AG09309 (cell line): ENCODE data around the gene CTXN3.
"Not testable (repeated sequence)": the region's sequence is repeated elsewhere in the genome, so short reads cannot be mapped to it uniquely, and the experiment has no call there.

Experiments used
- DNase-seq: peaks from one replicate; pipeline ENCODE4 v3.0.0-alpha.2; 2010; ENCODE audit warnings: low read depth
- H3K4me3 ChIP-seq: 2 replicates; pipeline ENCODE4 v1.5.1; 2011; ENCODE audit warnings: mild to moderate bottlenecking, low read depth, low read length, moderate library complexity; ENCODE audit not compliant: control insufficient read depth
- TF ChIP-seq, protein P1 (sequence below): IDR thresholded peaks from 2 replicates; pipeline ENCODE4 v1.5.1; 2011; ENCODE audit warnings: mild to moderate bottlenecking, low read depth, low read length, inconsistent platforms; ENCODE audit not compliant: insufficient read depth, control insufficient read depth; ENCODE audit errors: missing control alignments

The CTXN3 gene

DNA sequence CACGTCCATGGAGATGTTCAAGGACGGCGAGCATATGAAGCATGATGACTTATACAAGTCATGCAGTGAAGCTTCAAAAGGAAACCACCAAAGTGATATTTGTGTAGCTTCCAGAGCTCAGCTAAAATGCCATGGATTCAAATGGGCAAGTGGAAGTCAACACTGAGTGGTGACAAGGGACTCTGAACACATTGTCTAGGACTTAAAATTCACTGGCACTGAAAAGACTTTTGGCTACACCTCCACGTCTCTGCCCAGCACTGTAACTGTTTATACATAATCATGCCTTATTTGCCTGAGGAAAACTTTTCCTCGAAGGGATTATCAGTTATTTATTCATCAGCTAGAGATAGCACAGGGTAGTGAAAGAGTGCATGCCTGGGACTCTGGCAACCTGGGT, 15.2 kb downstream of the CTXN3 start:
- no peak for DNase-seq
- no peak overlapping the region for H3K4me3 ChIP-seq
- TF ChIP-seq, protein P1, sequence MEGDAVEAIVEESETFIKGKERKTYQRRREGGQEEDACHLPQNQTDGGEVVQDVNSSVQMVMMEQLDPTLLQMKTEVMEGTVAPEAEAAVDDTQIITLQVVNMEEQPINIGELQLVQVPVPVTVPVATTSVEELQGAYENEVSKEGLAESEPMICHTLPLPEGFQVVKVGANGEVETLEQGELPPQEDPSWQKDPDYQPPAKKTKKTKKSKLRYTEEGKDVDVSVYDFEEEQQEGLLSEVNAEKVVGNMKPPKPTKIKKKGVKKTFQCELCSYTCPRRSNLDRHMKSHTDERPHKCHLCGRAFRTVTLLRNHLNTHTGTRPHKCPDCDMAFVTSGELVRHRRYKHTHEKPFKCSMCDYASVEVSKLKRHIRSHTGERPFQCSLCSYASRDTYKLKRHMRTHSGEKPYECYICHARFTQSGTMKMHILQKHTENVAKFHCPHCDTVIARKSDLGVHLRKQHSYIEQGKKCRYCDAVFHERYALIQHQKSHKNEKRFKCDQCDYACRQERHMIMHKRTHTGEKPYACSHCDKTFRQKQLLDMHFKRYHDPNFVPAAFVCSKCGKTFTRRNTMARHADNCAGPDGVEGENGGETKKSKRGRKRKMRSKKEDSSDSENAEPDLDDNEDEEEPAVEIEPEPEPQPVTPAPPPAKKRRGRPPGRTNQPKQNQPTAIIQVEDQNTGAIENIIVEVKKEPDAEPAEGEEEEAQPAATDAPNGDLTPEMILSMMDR, result no peak

DNA sequence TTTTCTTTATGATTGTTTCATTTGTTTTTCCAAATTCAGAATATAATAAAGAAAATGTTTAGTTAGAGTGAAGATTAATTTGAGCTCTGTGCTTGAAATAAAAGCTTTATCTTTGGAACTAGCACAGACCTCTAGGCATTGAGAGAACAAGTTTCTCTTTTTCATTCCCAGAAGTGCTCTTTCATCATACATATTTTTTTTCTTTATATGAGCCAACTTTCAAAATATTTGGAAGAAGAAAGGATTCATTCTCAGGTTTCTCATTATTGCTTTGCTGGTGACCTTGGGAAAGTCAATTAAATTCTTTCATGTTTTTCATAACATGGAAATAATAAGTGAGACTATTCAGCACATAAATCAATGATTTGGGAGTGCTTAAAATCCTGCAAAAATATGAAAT, 16.8 kb downstream of the CTXN3 start:
- H3K4me3 ChIP-seq, result no peak overlapping the region
- TF ChIP-seq, protein P1, result no peak
- no peak for DNase-seq

DNA sequence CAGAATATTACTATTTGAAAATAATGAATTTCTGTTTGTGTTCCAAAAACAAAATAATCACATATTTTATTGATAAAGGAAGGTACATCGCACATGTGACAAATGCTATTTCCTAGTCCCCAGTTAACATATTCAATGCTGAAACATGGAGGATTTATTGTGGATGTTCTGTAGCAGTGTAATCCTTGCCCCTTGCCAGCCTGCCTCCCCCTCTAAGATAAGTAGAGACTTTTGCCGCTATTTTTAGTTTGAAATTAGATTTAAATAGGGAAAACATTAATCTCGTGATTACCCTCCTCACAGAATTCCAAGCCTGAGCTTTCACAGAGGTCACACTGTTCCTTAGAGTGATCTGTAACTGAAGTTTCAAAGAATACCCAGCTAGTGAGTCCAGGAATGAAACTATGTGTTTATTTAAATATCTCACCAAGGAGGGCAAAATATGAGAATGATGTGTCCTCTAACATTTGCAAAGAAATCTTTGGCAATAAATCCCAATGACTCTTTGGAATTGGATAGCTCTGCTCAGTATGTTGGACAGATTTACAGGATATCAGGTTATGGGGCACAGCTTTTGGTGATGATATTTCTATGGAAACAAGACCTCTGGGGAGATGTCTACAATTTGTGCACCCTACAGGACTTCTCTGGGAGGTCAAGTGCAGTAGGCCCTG, 17.3 kb downstream of the CTXN3 start:
- DNase-seq, result no peak
- H3K4me3 ChIP-seq, result no peak overlapping the region
- TF ChIP-seq, protein P1, result no peak

DNA sequence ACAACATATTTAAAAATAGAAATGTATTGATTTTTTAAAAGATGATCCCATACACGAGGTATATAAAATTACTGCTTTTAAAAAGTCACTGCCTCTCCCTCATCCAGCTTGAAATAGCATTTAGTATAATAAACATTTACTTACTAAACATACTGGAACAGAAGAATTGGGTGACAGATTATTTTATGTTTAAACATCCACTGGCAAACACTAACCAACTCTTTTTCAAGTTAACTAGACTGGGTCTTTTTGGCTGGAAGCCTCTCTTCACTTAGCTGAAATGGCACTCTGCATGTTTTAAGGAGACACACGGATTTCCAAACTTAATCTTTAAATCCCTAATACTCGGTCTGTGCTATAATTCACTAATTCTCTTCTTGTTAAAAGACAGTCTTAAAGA, 19.0 kb downstream of the CTXN3 start:
- no peak for DNase-seq
- TF ChIP-seq, protein P1, result no peak
- H3K4me3 ChIP-seq, result no peak overlapping the region

DNA sequence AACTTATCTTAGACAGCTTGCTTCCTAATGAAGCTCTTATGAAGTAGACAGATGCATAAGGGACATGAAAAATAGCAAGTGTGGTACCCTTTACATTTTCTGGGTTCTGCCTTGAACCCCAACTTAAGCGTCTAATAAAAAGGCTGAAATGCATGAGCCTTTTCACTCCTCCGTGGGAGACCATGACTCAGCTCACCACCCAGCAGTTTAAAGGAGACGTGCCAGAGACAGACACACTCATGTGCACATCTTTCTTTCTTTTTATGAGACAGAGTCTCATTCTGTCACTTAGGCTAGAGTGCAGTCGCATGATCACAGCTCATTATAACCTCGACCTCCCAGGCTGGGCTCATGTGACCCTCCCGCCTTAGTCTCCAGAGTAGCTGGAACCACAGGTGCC, 22.3 kb downstream of the CTXN3 start:
- H3K4me3 ChIP-seq, result no peak overlapping the region
- no peak for DNase-seq
- TF ChIP-seq, protein P1, result no peak

DNA sequence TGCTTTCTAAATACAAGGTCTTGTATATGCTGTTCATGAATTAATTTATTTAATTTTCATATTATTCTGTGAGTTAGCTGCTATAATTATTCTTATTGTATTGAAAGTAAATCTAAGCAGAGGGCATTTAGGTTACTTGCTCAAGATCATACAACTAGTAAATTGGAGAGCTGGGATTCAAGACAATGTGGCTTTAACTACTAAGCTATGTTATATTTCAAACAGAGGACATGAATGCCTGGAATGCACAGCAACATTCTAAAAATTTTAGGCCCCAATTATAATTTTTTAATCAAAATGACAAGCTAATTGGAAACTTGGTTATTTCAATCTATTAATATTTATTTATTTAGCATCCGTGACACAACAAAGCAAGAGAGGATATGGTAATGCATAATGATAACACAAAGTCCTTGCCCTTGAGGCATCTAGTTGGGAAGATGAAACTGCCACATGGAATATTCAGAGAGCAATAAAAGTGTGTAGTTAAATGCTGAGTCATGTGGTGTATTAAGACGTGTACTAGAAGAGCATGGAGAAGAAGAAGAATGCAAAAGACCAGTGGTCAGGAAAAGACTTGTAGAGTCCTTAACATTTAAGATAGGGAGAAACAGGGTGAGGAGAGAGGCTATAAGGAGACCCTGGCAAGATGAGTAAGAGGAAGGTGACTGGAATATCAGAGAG, 24.4 kb downstream of the CTXN3 start:
- TF ChIP-seq, protein P1, result no peak
- H3K4me3 ChIP-seq, result no peak overlapping the region
- DNase-seq, result no peak

DNA sequence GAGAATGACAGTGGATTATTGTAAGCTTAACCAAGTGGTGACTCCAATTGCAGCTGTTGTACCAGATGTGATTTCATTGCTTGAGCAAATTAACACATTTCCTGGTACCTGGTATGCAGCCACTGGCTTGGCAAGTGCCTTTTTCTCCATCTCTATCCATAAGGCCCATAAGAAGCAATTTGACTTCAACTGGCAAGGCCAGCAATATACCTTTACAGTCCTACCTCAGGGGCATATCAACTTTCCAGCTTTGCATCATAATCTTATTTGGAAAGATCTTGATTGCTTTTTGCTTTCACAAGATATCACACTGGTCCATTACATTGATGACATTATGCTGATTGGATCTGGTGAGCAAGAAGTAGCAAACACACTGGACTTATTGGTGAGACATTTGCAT, 28.1 kb downstream of the CTXN3 start:
- not testable (repeated sequence) for H3K4me3 ChIP-seq, DNase-seq

DNA sequence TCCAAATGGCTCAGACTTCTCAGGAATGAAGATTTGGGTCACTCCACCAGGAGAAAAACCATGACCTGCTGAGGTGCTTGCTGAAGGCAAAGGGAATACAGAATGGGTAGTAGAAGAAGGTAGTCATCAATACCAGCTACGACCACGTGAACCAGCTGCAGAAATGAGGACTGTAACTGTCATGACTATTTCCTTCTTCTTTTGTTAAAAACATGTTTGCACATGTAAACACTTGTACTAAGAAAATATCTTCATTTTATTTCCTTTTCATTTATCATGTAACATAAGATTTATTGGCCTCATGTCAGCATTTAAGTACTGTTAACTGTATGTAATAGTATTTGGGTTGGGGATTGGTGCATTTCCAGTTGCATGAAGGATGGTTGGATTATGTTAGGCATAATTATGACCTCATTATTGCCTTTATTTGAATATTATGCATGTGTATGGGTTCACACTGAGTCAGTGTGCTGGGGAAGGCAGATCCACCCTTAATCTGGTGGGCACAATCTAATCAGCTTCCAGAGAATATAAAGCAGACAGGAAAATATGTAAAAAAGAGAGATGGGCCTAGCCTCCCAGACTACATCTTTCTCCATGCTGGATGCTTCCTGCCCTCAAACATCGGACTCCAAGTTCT, 30.9 kb downstream of the CTXN3 start:
- DNase-seq, H3K4me3 ChIP-seq: not testable (repeated sequence)
